Measurements from ENCODE around the gene FCN3.
A peak's percentile ranks its signal among the peaks of the same experiment; 100 is the strongest.

Gene FCN3

GRCh38 chr1:27335506-27336422 lies 38.9 kb downstream of the FCN3 start:
- H3K4me3 ChIP-seq (ENCODE audit: low read depth, low read length), result no peak overlapping the region
- no peak for DNase-seq (ENCODE audit: low read depth)
- TF ChIP-seq MYC (IDR thresholded peaks at IDR 0.05; ENCODE audit: low read depth, low read length) (no peak), MAX (IDR thresholded peaks at IDR 0.05; ENCODE audit: low read depth, low read length) (no peak), POLR2A (IDR thresholded peaks at IDR 0.05; ENCODE audit: extremely low read depth, insufficient read length) (no peak)
- TF ChIP-seq, protein P1, sequence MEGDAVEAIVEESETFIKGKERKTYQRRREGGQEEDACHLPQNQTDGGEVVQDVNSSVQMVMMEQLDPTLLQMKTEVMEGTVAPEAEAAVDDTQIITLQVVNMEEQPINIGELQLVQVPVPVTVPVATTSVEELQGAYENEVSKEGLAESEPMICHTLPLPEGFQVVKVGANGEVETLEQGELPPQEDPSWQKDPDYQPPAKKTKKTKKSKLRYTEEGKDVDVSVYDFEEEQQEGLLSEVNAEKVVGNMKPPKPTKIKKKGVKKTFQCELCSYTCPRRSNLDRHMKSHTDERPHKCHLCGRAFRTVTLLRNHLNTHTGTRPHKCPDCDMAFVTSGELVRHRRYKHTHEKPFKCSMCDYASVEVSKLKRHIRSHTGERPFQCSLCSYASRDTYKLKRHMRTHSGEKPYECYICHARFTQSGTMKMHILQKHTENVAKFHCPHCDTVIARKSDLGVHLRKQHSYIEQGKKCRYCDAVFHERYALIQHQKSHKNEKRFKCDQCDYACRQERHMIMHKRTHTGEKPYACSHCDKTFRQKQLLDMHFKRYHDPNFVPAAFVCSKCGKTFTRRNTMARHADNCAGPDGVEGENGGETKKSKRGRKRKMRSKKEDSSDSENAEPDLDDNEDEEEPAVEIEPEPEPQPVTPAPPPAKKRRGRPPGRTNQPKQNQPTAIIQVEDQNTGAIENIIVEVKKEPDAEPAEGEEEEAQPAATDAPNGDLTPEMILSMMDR (IDR thresholded peaks at IDR 0.05; ENCODE audit: low read depth, low read length), result no peak

GRCh38 chr1:27333717-27334279 lies 40.8 kb downstream of the FCN3 start:
- DNase-seq (ENCODE audit: low read depth), result no peak
- no peak for TF ChIP-seq MYC (IDR thresholded peaks at IDR 0.05; ENCODE audit: low read depth, low read length)
- TF ChIP-seq MAX (IDR thresholded peaks at IDR 0.05; ENCODE audit: low read depth, low read length), result no peak
- no peak for TF ChIP-seq POLR2A (IDR thresholded peaks at IDR 0.05; ENCODE audit: extremely low read depth, insufficient read length)
- TF ChIP-seq, protein P1 (IDR thresholded peaks at IDR 0.05; ENCODE audit: low read depth, low read length), result no peak
- H3K4me3 ChIP-seq (ENCODE audit: low read depth, low read length), result no peak overlapping the region

DNA sequence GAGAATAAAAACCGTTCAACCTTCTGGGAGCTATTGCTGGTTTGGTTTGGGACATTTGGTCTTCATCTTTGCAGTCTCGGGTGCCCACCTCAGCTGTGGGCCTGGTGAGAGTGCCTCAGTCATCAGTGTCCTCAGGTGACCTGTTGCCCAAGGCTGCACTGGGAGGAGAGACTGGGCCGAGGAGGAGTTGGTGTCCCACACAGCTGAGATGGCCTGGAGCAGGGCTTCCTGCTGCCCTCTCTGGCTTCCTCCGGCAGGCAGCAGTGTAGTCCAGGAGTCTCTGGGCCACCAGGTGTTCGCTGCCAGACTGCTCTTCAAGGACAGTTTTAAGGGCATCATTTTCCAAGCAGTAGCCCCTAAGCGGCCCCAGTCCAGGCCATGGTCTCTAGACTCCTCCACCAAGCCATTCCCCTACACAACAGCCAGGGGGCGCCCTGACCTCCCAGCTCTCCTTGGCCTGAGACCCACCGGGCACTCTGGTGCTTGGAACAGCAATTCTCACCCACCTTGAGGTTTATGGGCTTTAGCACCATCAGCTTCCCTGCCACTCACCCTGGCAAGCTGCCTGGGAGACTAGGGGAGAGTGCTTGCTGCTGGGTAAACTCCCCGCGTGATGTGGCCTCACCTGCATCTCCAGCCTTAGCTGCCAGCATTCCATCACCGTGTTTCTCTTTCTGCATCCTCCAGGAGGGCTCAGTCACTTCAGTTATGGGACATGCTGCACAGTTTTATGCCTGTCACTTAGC lies 41.9 kb downstream of the FCN3 start:
- TF ChIP-seq, protein P1 (IDR thresholded peaks at IDR 0.05; ENCODE audit: low read depth, low read length), result peak; percentile 79
- no peak for TF ChIP-seq MAX (IDR thresholded peaks at IDR 0.05; ENCODE audit: low read depth, low read length)
- DNase-seq (ENCODE audit: low read depth), result peak; percentile 68
- no peak overlapping the region for H3K4me3 ChIP-seq (ENCODE audit: low read depth, low read length)

- H3K4me3 ChIP-seq (ENCODE audit: low read depth, low read length), result no peak overlapping the region
- no peak for DNase-seq (ENCODE audit: low read depth)
- TF ChIP-seq MYC (IDR thresholded peaks at IDR 0.05; ENCODE audit: low read depth, low read length) (no peak), POLR2A (IDR thresholded peaks at IDR 0.05; ENCODE audit: extremely low read depth, insufficient read length) (no peak), MAX (IDR thresholded peaks at IDR 0.05; ENCODE audit: low read depth, low read length) (no peak)
- TF ChIP-seq, protein P1 (IDR thresholded peaks at IDR 0.05; ENCODE audit: low read depth, low read length), result no peak
Measured at GRCh38 chr1:27331922-27332321, 42.7 kb downstream of the FCN3 start.

GRCh38 chr1:27331426-27331825 lies 43.2 kb downstream of the FCN3 start:
- H3K4me3 ChIP-seq (ENCODE audit: low read depth, low read length), result no peak overlapping the region
- DNase-seq (ENCODE audit: low read depth), result no peak
- TF ChIP-seq MAX (IDR thresholded peaks at IDR 0.05; ENCODE audit: low read depth, low read length), result no peak
- no peak for TF ChIP-seq POLR2A (IDR thresholded peaks at IDR 0.05; ENCODE audit: extremely low read depth, insufficient read length)
- TF ChIP-seq MYC (IDR thresholded peaks at IDR 0.05; ENCODE audit: low read depth, low read length), result no peak
- TF ChIP-seq, protein P1 (IDR thresholded peaks at IDR 0.05; ENCODE audit: low read depth, low read length), result no peak
